GM21737 (cell line): Measurements from ENCODE around the gene MYRIP.

Source experiments
- ATAC-seq: cut with Tn5 transposase; IDR thresholded peaks from one replicate; pipeline ENCODE4 v1.9.1; 2021; ENCODE audit warnings: mild to moderate bottlenecking, moderate library complexity; ENCODE audit not compliant: unreplicated experiment

The MYRIP gene

DNA sequence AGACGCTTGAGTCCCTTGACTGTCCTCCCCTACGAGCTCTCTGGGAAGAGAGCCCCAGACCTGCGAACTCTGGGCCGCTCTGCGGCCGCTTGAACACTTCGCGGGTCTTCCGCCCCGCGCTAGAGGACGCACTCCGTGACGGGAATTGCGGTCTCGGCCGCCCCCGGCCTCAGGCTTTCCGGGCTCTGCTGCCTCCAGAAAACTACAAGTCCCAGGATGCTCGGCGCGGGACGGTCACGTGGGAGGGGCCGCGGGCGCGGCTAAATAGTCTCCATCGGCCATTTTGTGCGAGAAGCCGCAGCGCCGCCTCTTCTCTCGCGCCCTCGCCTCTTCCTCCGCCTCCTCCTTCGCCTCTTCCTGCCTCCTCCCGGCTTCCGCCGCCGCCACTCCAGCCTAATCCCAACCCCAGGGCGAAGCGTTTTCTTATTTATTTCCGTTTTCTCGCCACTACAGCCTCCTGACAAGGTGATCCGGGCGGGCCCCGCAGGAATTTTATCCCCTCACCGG lies 500.1 kb downstream of the MYRIP start, which contains the start of gene EIF1B:
TSS of gene EIF1B (plus strand) at position 290 of the 507 bp plus-strand sequence. CDS start 235 bp downstream, outside the sequence.
- peak; percentile 94 for ATAC-seq
